CD14-positive monocyte (primary cell): ENCODE data around the gene UBE2L5. TPM values are rescaled to one million over a fixed set of nuclear protein-coding genes. Genes with fewer than 3 reads are reported as not detected.
"Not testable (repeated sequence)": the region's sequence is repeated elsewhere in the genome, so short reads cannot be mapped to it uniquely, and the experiment has no call there.

Source experiments
- DNase-seq, 3 donors: peaks; one replicate each; pipeline ENCODE4 v3.0.0-alpha.2; 2011 to 2022
- H2AFZ ChIP-seq: 2 replicates; pipeline ENCODE4 v1.6.0; 2012; ENCODE audit warnings: mild to moderate bottlenecking, low read depth, low read length, inconsistent platforms; ENCODE audit not compliant: insufficient read depth, poor library complexity, severe bottlenecking
- H3K27ac ChIP-seq, 2 donors: 1 replicate in 1 of 2; 2 replicates in 1 of 2; pipeline ENCODE4 v1.5.1; 2012 to 2013; ENCODE audit warnings: low read length in 2 of 2, control low read depth in 1 of 2, inconsistent platforms in 1 of 2, low read depth in 1 of 2, mild to moderate bottlenecking in 1 of 2
- H3K27me3 ChIP-seq, 2 donors: one replicate each; pipeline versions ENCODE4 v1.6.0 to v1.6.1; 2011 to 2013; ENCODE audit warnings: low read length in 2 of 2; ENCODE audit not compliant: control insufficient read depth in 2 of 2, insufficient read depth in 2 of 2
- H3K36me3 ChIP-seq, 2 donors: replicated peaks in 1 of 2; 1 replicate in 1 of 2; 2 replicates in 1 of 2; pipeline versions ENCODE4 v1.5.1 to v1.6.1; 2012 to 2013; ENCODE audit warnings: low read length in 2 of 2, control low read depth in 1 of 2, inconsistent platforms in 1 of 2, mild to moderate bottlenecking in 1 of 2; ENCODE audit not compliant: insufficient read depth in 2 of 2, control insufficient read depth in 1 of 2
- H3K4me1 ChIP-seq, 2 donors: 1 replicate in 1 of 2; 2 replicates in 1 of 2; pipeline versions ENCODE4 v1.5.1 to v1.6.1; 2012 to 2013; ENCODE audit warnings: low read length in 2 of 2, control low read depth in 1 of 2, inconsistent platforms in 1 of 2, mild to moderate bottlenecking in 1 of 2, moderate library complexity in 1 of 2; ENCODE audit not compliant: insufficient read depth in 2 of 2, control insufficient read depth in 1 of 2
- H3K4me2 ChIP-seq: replicated peaks from 2 replicates; pipeline ENCODE3; 2012; ENCODE audit warnings: low read length, moderate library complexity, mild to moderate bottlenecking; ENCODE audit not compliant: poor library complexity, severe bottlenecking; ENCODE audit errors: extremely low read depth
- H3K4me3 ChIP-seq, 3 experiments: fragments of 200-600 bp in 1 of 3; sonication (generic) in 1 of 3; replicated peaks in 1 of 3; 1 replicate in 2 of 3; 2 replicates in 1 of 3; pipeline ENCODE4 v1.5.1; 2011 to 2013; ENCODE audit warnings: low read length in 3 of 3, mild to moderate bottlenecking in 3 of 3, control low read depth in 2 of 3, low read depth in 2 of 3, inconsistent platforms in 1 of 3, moderate library complexity in 1 of 3
- H3K79me2 ChIP-seq: 2 replicates; pipeline ENCODE4 v1.6.0; 2012; ENCODE audit warnings: mild to moderate bottlenecking, control low read depth, inconsistent platforms, low read length, moderate library complexity; ENCODE audit not compliant: insufficient read depth
- H3K9ac ChIP-seq: 2 replicates; pipeline ENCODE4 v1.6.0; 2017; ENCODE audit warnings: low read length, mild to moderate bottlenecking; ENCODE audit not compliant: insufficient read depth, poor library complexity, severe bottlenecking
- H3K9me3 ChIP-seq, 2 donors: replicated peaks in 1 of 2; 1 replicate in 1 of 2; 2 replicates in 1 of 2; pipeline versions ENCODE4 v1.5.1 to v1.6.1; 2012 to 2013; ENCODE audit warnings: low read length in 2 of 2, control low read depth in 1 of 2; ENCODE audit not compliant: control insufficient read depth in 1 of 2, insufficient read depth in 1 of 2
- H4K20me1 ChIP-seq: 2 replicates; pipeline ENCODE4 v1.6.0; 2012; ENCODE audit warnings: mild to moderate bottlenecking, low read length, control low read depth, moderate library complexity; ENCODE audit not compliant: insufficient read depth
- H3K27ac Mint-ChIP-seq, 7 donors: one replicate each; pipeline ENCODE4 v1.8.0; 2020; ENCODE audit warnings: mild to moderate bottlenecking in 7 of 7, mixed read lengths in 7 of 7, moderate library complexity in 6 of 7, inconsistent platforms in 2 of 7
- H3K27me3 Mint-ChIP-seq, 3 donors: one replicate each; pipeline ENCODE4 v1.8.0; 2021 to 2022; ENCODE audit warnings: low read depth in 3 of 3, mild to moderate bottlenecking in 3 of 3, mixed read lengths in 3 of 3, moderate library complexity in 3 of 3, inconsistent platforms in 1 of 3
- H3K36me3 Mint-ChIP-seq, 2 donors: one replicate each; pipeline ENCODE4 v1.8.0; 2020; ENCODE audit warnings: mixed read lengths in 2 of 2, inconsistent platforms in 1 of 2, mild to moderate bottlenecking in 1 of 2
- H3K4me1 Mint-ChIP-seq: one replicate; pipeline ENCODE4 v1.8.0; 2020; ENCODE audit warnings: mild to moderate bottlenecking, mixed read lengths
- H3K4me3 Mint-ChIP-seq, 2 donors: one replicate each; pipeline ENCODE4 v1.8.0; 2020; ENCODE audit warnings: mild to moderate bottlenecking in 2 of 2, mixed read lengths in 2 of 2, moderate library complexity in 1 of 2
- H3K9me3 Mint-ChIP-seq, 7 donors: one replicate each; pipeline ENCODE4 v1.8.0; 2020 to 2022; ENCODE audit warnings: mixed read lengths in 7 of 7, mild to moderate bottlenecking in 6 of 7, moderate library complexity in 6 of 7, inconsistent platforms in 2 of 7
- WGBS: methylation state at CpG from one replicate; pipeline ENCODE4 v1.1.5; 2013; ENCODE audit warnings: missing lambda C conversion rate; ENCODE audit not compliant: insufficient coverage; 5-methylcytosine and 5-hydroxymethylcytosine counted together
- intact Hi-C, 2 donors: fragments of 100-400 bp; cut with micrococcal nuclease; formaldehyde crosslinking; loops; one replicate each; pipeline versions ENCODE4 v1.15.0 to v1.15.1; 2023
- polyA plus RNA-seq, 3 donors: library from polyadenylated mRNA; depleted of rRNA in 1 of 3; unstranded in 2 of 3; stranded (reverse) in 1 of 3; fragments of 300-500 nt in 2 of 3; fragments of >200 nt in 1 of 3; fragmentation: Illumina TruSeq in 2 of 3; gene quantifications; 1 replicate in 2 of 3; 2 replicates in 1 of 3; pipeline ENCODE4 v1.2.3, GENCODE V29; 2012 to 2021
- TF ChIP-seq, protein P1 (sequence below): fragments of 200-600 bp; IDR thresholded peaks from one replicate; pipeline ENCODE4 v1.8.0; 2022; ENCODE audit warnings: antibody characterized with exemption, mild to moderate bottlenecking

UBE2L5 gene
- polyA plus RNA-seq, 3 donors = not detected

DNA sequence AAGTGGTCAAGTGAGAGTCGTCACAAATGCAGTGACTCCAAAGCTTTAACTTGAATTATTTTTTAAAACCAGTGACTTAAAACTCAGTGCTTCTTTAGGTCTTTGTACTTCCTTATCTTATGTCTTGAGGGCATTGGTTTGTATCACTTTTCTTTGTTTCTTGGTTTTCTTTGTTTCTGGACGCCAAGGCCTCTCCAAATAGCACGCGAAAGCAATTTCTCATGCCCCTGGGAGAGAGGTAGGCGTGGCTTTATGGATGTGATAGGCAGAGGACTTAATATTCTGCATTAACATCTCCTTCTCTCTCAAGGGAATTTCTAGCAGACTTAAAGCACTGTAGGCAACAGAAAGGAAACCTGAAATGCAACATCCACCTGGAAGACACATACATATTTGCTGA, 20.6 kb downstream of the UBE2L5 start:
- Histone ChIP-seq H3K79me2 (no peaks in the 10 kb centered on the region), H3K4me3 (no peak overlapping the region), H3K36me3 (no peaks in the 10 kb centered on the region), H3K4me1 (peaks cover 12 to 13% of the 10 kb centered on the region in 2 donors), H3K27me3 (no peaks in the 10 kb centered on the region), H2AFZ (no peak overlapping the region), H3K27ac (no peak overlapping the region), H3K9ac (no peak overlapping the region), H3K4me2 (no peak overlapping the region), H3K9me3 (no peaks in the 10 kb centered on the region), H4K20me1 (no peaks in the 10 kb centered on the region)
- intact Hi-C loops = loop anchor here in 1 of 2 donors (5.0 kb wide), 1 partner anchor 36 kb away; no protein-coding TSS in a partner anchor
- H3K27ac Mint-ChIP-seq = no peak overlapping the region
- peaks cover 12% of the 10 kb centered on the region for H3K4me1 Mint-ChIP-seq
- peaks cover 0 to 2% (median 0%) of the 10 kb centered on the region in 7 donors for H3K9me3 Mint-ChIP-seq
- DNase-seq = no peak
- no CpG with 5 or more reads among the region's 5 CpGs for WGBS
- TF ChIP-seq, protein P1, sequence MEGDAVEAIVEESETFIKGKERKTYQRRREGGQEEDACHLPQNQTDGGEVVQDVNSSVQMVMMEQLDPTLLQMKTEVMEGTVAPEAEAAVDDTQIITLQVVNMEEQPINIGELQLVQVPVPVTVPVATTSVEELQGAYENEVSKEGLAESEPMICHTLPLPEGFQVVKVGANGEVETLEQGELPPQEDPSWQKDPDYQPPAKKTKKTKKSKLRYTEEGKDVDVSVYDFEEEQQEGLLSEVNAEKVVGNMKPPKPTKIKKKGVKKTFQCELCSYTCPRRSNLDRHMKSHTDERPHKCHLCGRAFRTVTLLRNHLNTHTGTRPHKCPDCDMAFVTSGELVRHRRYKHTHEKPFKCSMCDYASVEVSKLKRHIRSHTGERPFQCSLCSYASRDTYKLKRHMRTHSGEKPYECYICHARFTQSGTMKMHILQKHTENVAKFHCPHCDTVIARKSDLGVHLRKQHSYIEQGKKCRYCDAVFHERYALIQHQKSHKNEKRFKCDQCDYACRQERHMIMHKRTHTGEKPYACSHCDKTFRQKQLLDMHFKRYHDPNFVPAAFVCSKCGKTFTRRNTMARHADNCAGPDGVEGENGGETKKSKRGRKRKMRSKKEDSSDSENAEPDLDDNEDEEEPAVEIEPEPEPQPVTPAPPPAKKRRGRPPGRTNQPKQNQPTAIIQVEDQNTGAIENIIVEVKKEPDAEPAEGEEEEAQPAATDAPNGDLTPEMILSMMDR = no peak
- no peaks in the 10 kb centered on the region for H3K36me3 Mint-ChIP-seq
- H3K4me3 Mint-ChIP-seq = no peak overlapping the region
- H3K27me3 Mint-ChIP-seq = peaks cover 2 to 12% (median 8%) of the 10 kb centered on the region in 3 donors

DNA sequence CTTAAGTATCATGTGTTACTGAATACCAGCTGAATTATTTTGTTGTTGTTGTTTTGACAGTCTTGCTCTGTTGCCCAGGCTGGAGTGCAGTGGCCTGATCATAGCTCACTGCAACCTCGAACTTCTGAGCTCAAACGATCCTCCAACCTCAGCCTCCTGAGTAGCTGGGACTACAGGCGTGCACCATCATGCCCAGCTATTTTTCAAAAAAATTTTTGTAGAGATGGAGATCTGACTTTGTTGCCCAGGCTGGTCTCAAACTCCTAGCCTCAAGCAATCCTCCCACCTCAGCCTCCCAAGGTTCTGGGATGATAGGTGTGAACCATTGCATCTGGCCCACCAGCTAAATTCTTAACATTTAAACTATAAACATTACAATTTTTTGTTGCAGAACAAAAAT, 21.2 kb downstream of the UBE2L5 start:
- WGBS = no CpG with 5 or more reads among the region's 3 CpGs
- not testable (repeated sequence) for H3K4me3 Mint-ChIP-seq, H3K9me3 ChIP-seq, H3K36me3 Mint-ChIP-seq, H3K4me3 ChIP-seq, H3K27me3 ChIP-seq, H3K9ac ChIP-seq, H3K79me2 ChIP-seq, H2AFZ ChIP-seq, H4K20me1 ChIP-seq, DNase-seq, H3K36me3 ChIP-seq, H3K4me2 ChIP-seq, H3K9me3 Mint-ChIP-seq, H3K27ac Mint-ChIP-seq, H3K27ac ChIP-seq
- Mint-ChIP-seq H3K27me3 (peaks cover 2 to 11% (median 8%) of the 10 kb centered on the region in 3 donors), H3K4me1 (peaks cover 12% of the 10 kb centered on the region)
- peaks cover 12 to 13% of the 10 kb centered on the region in 2 donors for H3K4me1 ChIP-seq
- intact Hi-C loops = loop anchor here in 1 of 2 donors (5.0 kb wide), 1 partner anchor 36 kb away; no protein-coding TSS in a partner anchor
